ENCODE measurements around the gene ZFTA.

The ZFTA gene

DNA sequence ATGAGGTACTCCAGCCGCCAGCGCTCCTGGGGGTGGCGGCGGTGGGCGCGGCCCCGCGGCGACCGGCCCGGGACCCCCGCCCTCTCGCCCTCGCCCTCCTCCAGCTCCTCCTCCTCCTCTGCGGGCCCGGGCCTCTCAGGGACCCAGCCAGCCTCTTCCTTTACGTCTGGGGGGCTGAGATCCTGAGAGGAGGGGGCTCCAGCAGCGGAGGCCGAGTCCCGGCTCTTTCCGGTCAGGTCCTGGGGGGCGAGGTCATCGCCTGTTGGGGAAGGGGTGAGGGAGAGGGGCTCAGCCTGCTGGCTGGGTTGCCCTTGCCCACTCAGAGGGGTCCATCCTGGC is 4.3 kb downstream of the ZFTA start:
- no peak for DNase-seq (ENCODE audit: extremely low spot score)
- TF ChIP-seq, protein P1, sequence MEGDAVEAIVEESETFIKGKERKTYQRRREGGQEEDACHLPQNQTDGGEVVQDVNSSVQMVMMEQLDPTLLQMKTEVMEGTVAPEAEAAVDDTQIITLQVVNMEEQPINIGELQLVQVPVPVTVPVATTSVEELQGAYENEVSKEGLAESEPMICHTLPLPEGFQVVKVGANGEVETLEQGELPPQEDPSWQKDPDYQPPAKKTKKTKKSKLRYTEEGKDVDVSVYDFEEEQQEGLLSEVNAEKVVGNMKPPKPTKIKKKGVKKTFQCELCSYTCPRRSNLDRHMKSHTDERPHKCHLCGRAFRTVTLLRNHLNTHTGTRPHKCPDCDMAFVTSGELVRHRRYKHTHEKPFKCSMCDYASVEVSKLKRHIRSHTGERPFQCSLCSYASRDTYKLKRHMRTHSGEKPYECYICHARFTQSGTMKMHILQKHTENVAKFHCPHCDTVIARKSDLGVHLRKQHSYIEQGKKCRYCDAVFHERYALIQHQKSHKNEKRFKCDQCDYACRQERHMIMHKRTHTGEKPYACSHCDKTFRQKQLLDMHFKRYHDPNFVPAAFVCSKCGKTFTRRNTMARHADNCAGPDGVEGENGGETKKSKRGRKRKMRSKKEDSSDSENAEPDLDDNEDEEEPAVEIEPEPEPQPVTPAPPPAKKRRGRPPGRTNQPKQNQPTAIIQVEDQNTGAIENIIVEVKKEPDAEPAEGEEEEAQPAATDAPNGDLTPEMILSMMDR (IDR thresholded peaks at IDR 0.05; ENCODE audit: control extremely low read depth, extremely low read depth, low read depth, missing control alignments): no peak
- POLR2A ChIA-PET: no interaction called here
- CTCF ChIA-PET: no interaction called here

- TF ChIP-seq, protein P1 (IDR thresholded peaks at IDR 0.05; ENCODE audit: control extremely low read depth, extremely low read depth, low read depth, missing control alignments): no peak
- CTCF ChIA-PET: no interaction called here
- POLR2A ChIA-PET: no interaction called here
- no peak for DNase-seq (ENCODE audit: extremely low spot score)
These were observed 4.9 kb downstream of the ZFTA start for GRCh38 chr11:63763496-63764339.

DNA sequence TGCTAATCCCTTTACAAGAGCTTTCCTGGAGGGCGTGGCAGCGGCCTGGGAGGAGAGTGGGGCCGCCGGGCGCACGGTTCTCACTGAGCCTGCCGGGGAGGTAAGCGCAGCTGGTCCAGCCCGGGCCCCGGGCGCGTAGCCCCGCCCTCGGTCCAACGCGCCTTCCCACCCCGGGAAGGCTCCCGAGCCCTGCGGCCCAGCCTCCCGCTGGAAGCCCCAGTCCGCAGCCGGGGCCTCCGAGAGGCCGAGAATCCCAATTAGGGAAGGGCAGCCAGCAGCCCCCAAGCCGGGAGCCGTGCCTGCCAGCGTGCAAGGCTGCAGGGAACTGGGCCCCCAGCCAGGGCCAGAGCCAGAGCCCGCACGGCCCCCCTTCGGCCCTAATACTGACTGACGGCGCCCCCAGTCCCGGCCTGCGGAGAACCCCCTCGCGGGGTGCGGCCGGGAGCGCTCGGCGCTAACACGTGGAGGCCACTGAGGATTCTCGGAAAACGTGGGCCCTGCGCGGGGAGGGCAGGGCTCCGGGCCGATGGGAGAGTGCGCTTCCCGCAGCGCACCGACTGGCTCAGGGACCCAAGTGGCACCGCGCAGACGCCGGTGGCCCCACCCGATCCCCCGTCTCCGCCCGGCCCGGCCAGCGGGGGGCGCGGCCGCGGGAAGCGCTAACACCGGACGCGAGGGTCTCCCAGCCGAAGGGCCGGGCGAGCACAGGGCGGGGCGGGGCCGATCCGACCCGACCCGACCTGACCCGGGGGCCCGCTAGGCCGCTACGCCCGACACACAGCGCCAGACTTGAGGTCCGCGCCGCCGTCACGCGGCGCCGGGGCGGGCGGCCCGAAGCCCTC is 5.7 kb downstream of the ZFTA start:
- TF ChIP-seq, protein P1 (IDR thresholded peaks at IDR 0.05; ENCODE audit: control extremely low read depth, extremely low read depth, low read depth, missing control alignments): no peak
- no peak for DNase-seq (ENCODE audit: extremely low spot score)
- CTCF ChIA-PET: no interaction called here
- POLR2A ChIA-PET: no interaction called here

GRCh38 chr11:63761931-63762653 is 6.5 kb downstream of the ZFTA start:
- TF ChIP-seq, protein P1 (IDR thresholded peaks at IDR 0.05; ENCODE audit: control extremely low read depth, extremely low read depth, low read depth, missing control alignments): no peak
- DNase-seq (ENCODE audit: extremely low spot score): no peak
- ChIA-PET CTCF (no interaction called here), POLR2A (no interaction called here)

DNA sequence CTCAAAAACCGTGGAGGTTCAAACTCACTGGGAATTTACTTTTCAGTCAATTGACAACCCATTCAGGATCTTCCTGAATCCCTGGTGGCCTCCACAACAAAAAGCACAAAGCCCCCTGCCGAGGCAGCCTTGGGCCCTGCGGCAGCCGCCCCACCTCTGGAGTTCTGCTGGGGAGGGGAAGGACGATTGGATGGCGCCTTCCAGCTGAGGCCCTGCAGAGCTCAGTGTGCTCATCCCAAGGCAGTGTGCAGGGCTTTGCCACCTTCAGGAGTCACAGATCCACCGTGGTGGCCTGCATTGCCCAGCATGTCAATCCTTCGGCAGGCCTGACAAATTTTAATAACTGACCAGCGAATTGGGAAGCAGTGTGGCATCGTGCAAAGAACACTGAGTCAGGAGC is 7.4 kb downstream of the ZFTA start:
- DNase-seq (ENCODE audit: extremely low spot score): no peak
- CTCF ChIA-PET: interaction anchor here (0.7 kb wide), 1 partner anchor 239 kb away, joined by 3 read pairs; no protein-coding TSS in a partner anchor
- TF ChIP-seq, protein P1 (IDR thresholded peaks at IDR 0.05; ENCODE audit: control extremely low read depth, extremely low read depth, low read depth, missing control alignments): no peak
- POLR2A ChIA-PET: interaction anchor here (0.5 kb wide), 1 partner anchor 207 kb away, joined by 9 read pairs; no protein-coding TSS in a partner anchor

- no peak for DNase-seq (ENCODE audit: extremely low spot score)
- CTCF ChIA-PET: interaction anchor here (0.7 kb wide), 1 partner anchor 240 kb away, joined by 3 read pairs; no protein-coding TSS in a partner anchor
- TF ChIP-seq, protein P1 (IDR thresholded peaks at IDR 0.05; ENCODE audit: control extremely low read depth, extremely low read depth, low read depth, missing control alignments): no peak
- POLR2A ChIA-PET: interaction anchor here (0.5 kb wide), 1 partner anchor 207 kb away, joined by 9 read pairs; no protein-coding TSS in a partner anchor
These were observed 8.0 kb downstream of the ZFTA start for GRCh38 chr11:63760487-63761079.

Measured in GM10248 (cell line).